SIG-M5 treated with dmso at 0.1 percent for 504 hours (cell line): ENCODE measurements around the gene DOCK7.
A peak's percentile ranks its signal among the peaks of the same experiment; 100 is the strongest.

Experiments
- DNase-seq: peaks from one replicate; lab custom pipeline; 2025; ENCODE audit not compliant: unreplicated experiment; lab: John Stamatoyannopoulos, UW

The DOCK7 gene

GRCh38 chr1:62417351-62417999, 270.7 kb downstream of the DOCK7 start:
- DNase-seq: no peak

- DNase-seq: no peak
Measured at GRCh38 chr1:62415687-62416086, 272.5 kb downstream of the DOCK7 start.

GRCh38 chr1:62407398-62408009, 280.7 kb downstream of the DOCK7 start:
- peak; percentile 27 for DNase-seq

- DNase-seq: no peak
Measured at GRCh38 chr1:62406576-62406975, 281.6 kb downstream of the DOCK7 start.

- no peak for DNase-seq
Measured at GRCh38 chr1:62405247-62405646, 282.9 kb downstream of the DOCK7 start.
